HEK293 (cell line): Measurements from ENCODE around the gene NUMA1.

Source experiments
- CTCF ChIP-seq: fragments of 450-650 bp; formaldehyde crosslinking; IDR thresholded peaks from 2 replicates; pipeline ENCODE4 v1.5.1; 2016; ENCODE audit warnings: missing biosample characterization, missing genetic modification characterization
- OVOL3 ChIP-seq: fragments of 450-650 bp; formaldehyde crosslinking; IDR thresholded peaks from 2 replicates; pipeline ENCODE4 v1.5.1; 2016; ENCODE audit warnings: missing biosample characterization, missing genetic modification characterization
- YY1 ChIP-seq: fragments of 450-650 bp; formaldehyde crosslinking; IDR thresholded peaks from 2 replicates; pipeline ENCODE4 v1.5.1; 2018; ENCODE audit warnings: missing biosample characterization, missing genetic modification characterization
- ZBTB11 ChIP-seq: fragments of 450-650 bp; formaldehyde crosslinking; conservative IDR thresholded peaks from 2 replicates; pipeline ENCODE4 v1.5.1; 2016; ENCODE audit warnings: low read depth, missing biosample characterization, missing genetic modification characterization
- ZNF350 ChIP-seq: fragments of 450-650 bp; formaldehyde crosslinking; IDR thresholded peaks from 2 replicates; pipeline ENCODE4 v1.5.0; 2017; ENCODE audit warnings: missing biosample characterization, mild to moderate bottlenecking, missing genetic modification characterization
- ZNF37A ChIP-seq: fragments of 450-650 bp; IDR thresholded peaks from 2 replicates; pipeline ENCODE4 v1.5.1; 2018; ENCODE audit warnings: missing biosample characterization, missing genetic modification characterization
- ZNF416 ChIP-seq: fragments of 450-650 bp; formaldehyde crosslinking; IDR thresholded peaks from 2 replicates; pipeline ENCODE4 v1.5.1; 2016; ENCODE audit warnings: missing biosample characterization, missing genetic modification characterization
- ZNF521 ChIP-seq: fragments of 450-650 bp; formaldehyde crosslinking; IDR thresholded peaks from 2 replicates; pipeline ENCODE4 v1.5.1; 2017; ENCODE audit warnings: missing biosample characterization, mild to moderate bottlenecking, missing genetic modification characterization
- ZNF701 ChIP-seq: fragments of 450-650 bp; formaldehyde crosslinking; IDR thresholded peaks from 2 replicates; pipeline ENCODE4 v1.5.1; 2016; ENCODE audit warnings: missing biosample characterization, missing genetic modification characterization

- TF ChIP-seq ZNF37A (no peak), CTCF (tag by site-specific recombination) (no peak), ZNF350 (tag by site-specific recombination) (no peak), ZNF521 (no peak), YY1 (no peak), OVOL3 (tag by site-specific recombination) (no peak), ZNF416 (tag by site-specific recombination) (no peak), ZNF701 (no peak), ZBTB11 (no peak)
These were observed 32.9 kb upstream of the NUMA1 start for GRCh38 chr11:72112978-72113808.
